ENCODE results near the gene CCDC59.

The CCDC59 gene

DNA sequence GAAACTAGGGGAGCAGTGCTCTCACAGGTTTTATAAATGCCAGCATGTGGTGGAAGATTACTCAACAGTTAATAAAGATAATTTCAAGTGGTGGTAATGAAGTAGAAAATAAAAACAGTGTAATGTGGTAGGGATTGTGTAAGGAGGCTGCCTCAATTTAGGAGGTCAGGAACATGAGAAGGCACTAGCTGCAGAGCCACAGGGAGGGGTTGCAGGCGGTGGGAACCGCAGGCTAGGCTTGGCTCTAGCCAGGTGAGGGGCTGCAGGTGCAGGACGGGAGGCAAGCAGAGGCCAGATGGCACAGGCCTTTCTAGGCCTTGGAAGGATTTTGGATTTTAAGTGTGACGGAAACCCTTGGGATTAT is 910 bp upstream of the CCDC59 start:
- Histone ChIP-seq H3K36me3 (ENCODE audit: control insufficient read depth, insufficient read depth, low read length) (no peaks in the 10 kb centered on the region), H3K4me3 (ENCODE audit: low read depth, low read length) (peak overlapping the region; percentile 63), H3K9me3 (ENCODE audit: control insufficient read depth, insufficient read depth, low read length) (no peaks in the 10 kb centered on the region), H3K4me1 (ENCODE audit: control insufficient read depth, insufficient read depth, low read length) (no peaks in the 10 kb centered on the region), H3K27me3 (ENCODE audit: control insufficient read depth, insufficient read depth, low read length) (no peaks in the 10 kb centered on the region), H3K9ac (ENCODE audit: low read depth, low read length) (no peak overlapping the region)

DNA sequence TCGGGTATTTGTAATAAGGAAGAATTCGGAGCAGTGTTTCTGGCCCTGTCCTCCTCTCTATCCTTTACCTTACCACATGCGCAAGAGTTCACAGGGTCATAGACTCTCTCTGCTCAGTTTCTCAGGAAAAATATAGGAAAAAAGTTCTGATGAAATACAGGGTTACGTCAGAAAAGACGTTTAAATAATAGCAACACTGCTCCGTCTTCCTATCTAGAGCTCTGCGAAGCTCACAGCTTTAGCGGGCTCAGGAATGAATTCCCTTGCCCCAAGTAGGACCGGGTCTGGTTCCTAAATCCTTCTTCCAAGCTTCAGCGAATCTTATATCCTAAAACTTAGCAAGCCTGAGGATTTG is 365 bp downstream of the CCDC59 start:
- H3K9ac ChIP-seq (ENCODE audit: low read depth, low read length) = peak overlapping the region; percentile 96
- H3K27me3 ChIP-seq (ENCODE audit: control insufficient read depth, insufficient read depth, low read length) = no peaks in the 10 kb centered on the region
- peak overlapping the region; percentile 91 for H3K4me3 ChIP-seq (ENCODE audit: low read depth, low read length)
- no peaks in the 10 kb centered on the region for H3K4me1 ChIP-seq (ENCODE audit: control insufficient read depth, insufficient read depth, low read length)
- H3K36me3 ChIP-seq (ENCODE audit: control insufficient read depth, insufficient read depth, low read length) = no peaks in the 10 kb centered on the region
- no peaks in the 10 kb centered on the region for H3K9me3 ChIP-seq (ENCODE audit: control insufficient read depth, insufficient read depth, low read length)

DNA sequence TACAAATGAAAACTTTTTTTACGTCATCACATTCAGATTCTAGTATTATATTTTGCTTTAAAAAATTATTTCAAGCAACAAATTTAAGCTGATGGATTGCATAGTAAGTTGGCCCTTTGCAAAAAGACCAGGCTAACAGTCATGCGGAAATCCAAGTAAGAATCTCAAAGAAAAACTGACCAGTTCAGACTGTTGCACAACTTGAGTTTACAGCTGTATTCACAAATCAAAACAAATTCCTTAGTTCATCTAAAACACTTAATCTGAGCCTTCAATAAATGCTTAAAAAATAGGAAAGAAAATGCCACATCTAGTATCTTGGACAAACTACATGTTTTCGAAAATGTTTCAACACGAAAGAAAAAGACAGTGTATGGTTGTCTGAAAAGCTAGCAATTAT is 847 bp downstream of the CCDC59 start:
- H3K36me3 ChIP-seq (ENCODE audit: control insufficient read depth, insufficient read depth, low read length) = no peaks in the 10 kb centered on the region
- H3K4me1 ChIP-seq (ENCODE audit: control insufficient read depth, insufficient read depth, low read length) = no peaks in the 10 kb centered on the region
- no peaks in the 10 kb centered on the region for H3K9me3 ChIP-seq (ENCODE audit: control insufficient read depth, insufficient read depth, low read length)

DNA sequence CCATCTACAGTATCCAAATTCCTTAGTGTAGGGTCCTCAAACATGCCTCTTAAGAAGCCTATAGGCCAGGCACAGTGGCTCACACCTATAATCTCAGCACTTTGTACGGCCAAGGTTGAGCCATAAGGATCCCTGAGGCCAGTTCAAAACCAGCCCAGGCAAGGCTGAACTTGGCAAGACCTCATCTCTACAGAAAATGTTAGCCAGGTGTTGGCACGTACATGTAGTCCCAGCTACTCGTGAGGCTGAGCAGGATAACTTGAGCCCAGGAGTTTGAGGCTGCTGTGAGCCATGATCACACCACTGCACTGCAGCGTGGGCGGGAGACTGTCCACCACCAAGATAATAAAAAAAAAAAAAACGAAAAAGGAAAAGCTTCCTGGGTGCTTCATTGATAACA is 6.8 kb downstream of the CCDC59 start:
- Histone ChIP-seq H3K4me1 (ENCODE audit: control insufficient read depth, insufficient read depth, low read length) (no peaks in the 10 kb centered on the region), H3K4me3 (ENCODE audit: low read depth, low read length) (no peak overlapping the region), H3K9me3 (ENCODE audit: control insufficient read depth, insufficient read depth, low read length) (no peaks in the 10 kb centered on the region), H3K27me3 (ENCODE audit: control insufficient read depth, insufficient read depth, low read length) (no peaks in the 10 kb centered on the region), H3K36me3 (ENCODE audit: control insufficient read depth, insufficient read depth, low read length) (no peaks in the 10 kb centered on the region), H3K9ac (ENCODE audit: low read depth, low read length) (no peak overlapping the region)

More for the DNA sequence above, 847 bp downstream of the CCDC59 start:
- H3K9ac ChIP-seq (ENCODE audit: low read depth, low read length) = peak overlapping the region; percentile 96
- no peaks in the 10 kb centered on the region for H3K27me3 ChIP-seq (ENCODE audit: control insufficient read depth, insufficient read depth, low read length)
- peak overlapping the region; percentile 91 for H3K4me3 ChIP-seq (ENCODE audit: low read depth, low read length)

DNA sequence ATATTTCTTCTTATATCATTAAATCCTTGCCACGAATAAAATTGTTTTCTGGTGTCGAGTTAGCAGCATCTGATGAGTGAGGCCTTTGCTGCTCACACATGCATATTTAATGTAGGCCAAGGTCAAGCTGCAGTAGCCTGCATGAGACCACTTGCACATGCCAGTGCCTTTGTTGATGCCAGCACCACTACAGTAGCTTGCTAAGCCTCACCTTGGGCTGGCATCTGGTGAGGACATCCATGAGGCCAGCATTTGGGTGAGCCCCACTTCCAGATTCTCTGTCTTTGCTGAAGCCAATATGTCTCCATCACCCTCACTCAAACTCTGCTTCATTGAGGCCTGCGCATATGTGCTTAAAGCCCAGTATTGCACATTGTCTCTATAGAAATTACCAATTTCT is 8.0 kb downstream of the CCDC59 start:
- no peaks in the 10 kb centered on the region for H3K9me3 ChIP-seq (ENCODE audit: control insufficient read depth, insufficient read depth, low read length)
- H3K9ac ChIP-seq (ENCODE audit: low read depth, low read length) = no peak overlapping the region
- H3K27me3 ChIP-seq (ENCODE audit: control insufficient read depth, insufficient read depth, low read length) = no peaks in the 10 kb centered on the region
- no peaks in the 10 kb centered on the region for H3K4me1 ChIP-seq (ENCODE audit: control insufficient read depth, insufficient read depth, low read length)
- H3K4me3 ChIP-seq (ENCODE audit: low read depth, low read length) = no peak overlapping the region
- no peaks in the 10 kb centered on the region for H3K36me3 ChIP-seq (ENCODE audit: control insufficient read depth, insufficient read depth, low read length)

DNA sequence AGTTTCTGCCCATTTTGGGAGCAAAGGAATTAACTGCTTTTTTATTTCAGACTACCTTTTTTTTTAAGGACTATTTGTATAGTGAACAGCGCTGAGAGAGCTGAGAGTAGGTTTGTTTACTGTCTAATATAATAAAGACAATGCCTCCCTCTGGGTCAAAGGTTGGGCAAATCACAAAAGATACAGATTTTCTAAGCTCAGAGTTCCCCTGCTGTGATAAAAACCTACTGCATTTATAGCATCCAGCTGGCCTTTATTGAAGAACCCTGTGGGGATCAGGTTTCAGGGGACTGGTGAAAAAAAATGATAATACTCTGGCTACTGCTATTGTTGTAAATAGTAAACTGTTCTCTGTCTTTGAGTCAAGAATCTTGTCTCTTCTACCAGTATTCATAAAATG is 28.7 kb downstream of the CCDC59 start:
- no peaks in the 10 kb centered on the region for H3K9me3 ChIP-seq (ENCODE audit: control insufficient read depth, insufficient read depth, low read length)
- H3K9ac ChIP-seq (ENCODE audit: low read depth, low read length) = no peak overlapping the region
- no peak overlapping the region for H3K4me3 ChIP-seq (ENCODE audit: low read depth, low read length)
- no peaks in the 10 kb centered on the region for H3K36me3 ChIP-seq (ENCODE audit: control insufficient read depth, insufficient read depth, low read length)
- H3K4me1 ChIP-seq (ENCODE audit: control insufficient read depth, insufficient read depth, low read length) = peaks cover 5% of the 10 kb centered on the region
- no peaks in the 10 kb centered on the region for H3K27me3 ChIP-seq (ENCODE audit: control insufficient read depth, insufficient read depth, low read length)

DNA sequence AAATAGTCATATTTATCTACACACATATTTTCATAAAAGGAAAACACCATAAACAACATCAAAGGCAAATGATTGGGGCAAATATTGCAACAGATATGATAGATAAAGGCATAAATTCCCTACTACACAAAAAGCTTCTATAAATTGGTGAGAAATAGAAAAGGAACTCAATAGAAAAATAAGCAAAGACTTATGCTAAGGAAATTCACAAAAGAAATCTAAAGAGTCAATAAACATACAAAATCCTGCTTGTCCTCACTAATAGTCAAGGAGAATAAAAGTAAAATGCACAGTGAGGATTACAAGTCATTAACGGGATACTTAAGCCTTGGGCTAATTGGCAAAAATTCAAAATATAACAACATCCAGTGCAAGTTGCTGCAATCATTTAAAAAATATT is 30.3 kb downstream of the CCDC59 start:
- H3K27me3 ChIP-seq (ENCODE audit: control insufficient read depth, insufficient read depth, low read length) = no peaks in the 10 kb centered on the region
- no peaks in the 10 kb centered on the region for H3K36me3 ChIP-seq (ENCODE audit: control insufficient read depth, insufficient read depth, low read length)
- no peak overlapping the region for H3K4me3 ChIP-seq (ENCODE audit: low read depth, low read length)
- peaks cover 5% of the 10 kb centered on the region for H3K4me1 ChIP-seq (ENCODE audit: control insufficient read depth, insufficient read depth, low read length)
- no peak overlapping the region for H3K9ac ChIP-seq (ENCODE audit: low read depth, low read length)
- H3K9me3 ChIP-seq (ENCODE audit: control insufficient read depth, insufficient read depth, low read length) = no peaks in the 10 kb centered on the region

DNA sequence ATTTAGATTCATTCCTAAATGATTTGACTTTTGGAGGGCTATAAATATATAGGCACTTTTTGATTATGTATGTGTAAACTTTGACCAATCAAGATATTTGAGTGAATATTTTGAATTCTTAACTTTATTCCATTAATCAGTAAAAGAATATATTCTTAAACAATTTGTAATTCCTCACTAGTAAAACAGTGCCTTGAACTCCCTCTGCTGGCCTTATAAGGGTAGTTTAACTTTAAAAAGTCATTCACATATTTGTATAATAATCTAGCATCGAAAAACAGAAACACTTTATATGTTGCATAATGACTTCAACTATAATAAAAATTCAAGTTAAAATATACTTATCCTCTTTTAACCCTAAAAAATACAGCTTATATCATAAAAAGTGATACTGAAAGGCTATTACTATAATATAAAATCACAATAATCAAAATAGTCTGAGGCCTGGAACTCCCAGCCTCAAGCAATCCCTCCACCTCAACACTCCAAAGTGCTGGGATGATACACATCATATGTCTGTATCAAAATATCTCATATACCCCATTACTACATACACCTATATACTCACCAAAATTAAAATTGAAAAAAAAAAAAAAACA is 31.2 kb downstream of the CCDC59 start:
- no peaks in the 10 kb centered on the region for H3K9me3 ChIP-seq (ENCODE audit: control insufficient read depth, insufficient read depth, low read length)

DNA sequence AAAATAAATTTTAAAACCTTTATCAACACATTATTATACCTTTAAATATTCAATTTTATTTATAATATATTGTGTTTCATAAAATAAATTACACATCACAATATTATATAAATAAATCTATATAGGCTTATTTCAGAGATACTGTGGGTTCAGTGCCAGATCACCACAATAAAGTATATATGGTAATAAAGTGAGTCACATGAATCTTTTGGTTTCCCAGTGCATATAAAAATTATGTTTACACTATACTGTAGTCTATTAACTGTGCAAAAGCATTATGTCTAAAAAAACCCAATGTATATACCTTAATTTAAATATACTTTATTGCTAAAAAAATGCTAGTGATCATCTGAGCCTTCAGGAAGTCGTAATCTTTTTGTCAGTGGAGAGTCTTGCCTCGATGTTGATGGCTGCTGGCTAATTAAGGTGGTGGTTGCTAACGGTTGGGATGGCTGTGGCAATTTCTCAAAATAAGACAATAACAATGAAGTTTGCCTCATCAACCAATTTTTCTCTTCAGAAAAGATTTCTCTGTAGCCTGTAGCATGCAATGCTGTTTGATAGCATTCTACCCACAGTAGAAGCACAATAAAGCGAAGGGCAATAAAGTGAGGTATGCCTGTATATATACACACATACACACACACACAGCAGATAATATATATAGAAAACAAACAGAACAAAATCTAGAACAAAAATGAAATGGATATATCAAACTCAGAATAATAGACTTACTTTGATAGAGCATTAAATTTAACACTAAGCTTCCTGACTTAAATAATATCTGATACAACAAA is 32.4 kb downstream of the CCDC59 start:
- Histone ChIP-seq H3K36me3 (ENCODE audit: control insufficient read depth, insufficient read depth, low read length) (no peaks in the 10 kb centered on the region), H3K9me3 (ENCODE audit: control insufficient read depth, insufficient read depth, low read length) (no peaks in the 10 kb centered on the region), H3K27me3 (ENCODE audit: control insufficient read depth, insufficient read depth, low read length) (no peaks in the 10 kb centered on the region), H3K4me3 (ENCODE audit: low read depth, low read length) (no peak overlapping the region), H3K9ac (ENCODE audit: low read depth, low read length) (no peak overlapping the region), H3K4me1 (ENCODE audit: control insufficient read depth, insufficient read depth, low read length) (peaks cover 5% of the 10 kb centered on the region)

More for the DNA sequence above, 31.2 kb downstream of the CCDC59 start:
- Histone ChIP-seq H3K4me1 (ENCODE audit: control insufficient read depth, insufficient read depth, low read length) (peaks cover 5% of the 10 kb centered on the region), H3K27me3 (ENCODE audit: control insufficient read depth, insufficient read depth, low read length) (no peaks in the 10 kb centered on the region), H3K4me3 (ENCODE audit: low read depth, low read length) (no peak overlapping the region), H3K36me3 (ENCODE audit: control insufficient read depth, insufficient read depth, low read length) (no peaks in the 10 kb centered on the region), H3K9ac (ENCODE audit: low read depth, low read length) (no peak overlapping the region)

DNA sequence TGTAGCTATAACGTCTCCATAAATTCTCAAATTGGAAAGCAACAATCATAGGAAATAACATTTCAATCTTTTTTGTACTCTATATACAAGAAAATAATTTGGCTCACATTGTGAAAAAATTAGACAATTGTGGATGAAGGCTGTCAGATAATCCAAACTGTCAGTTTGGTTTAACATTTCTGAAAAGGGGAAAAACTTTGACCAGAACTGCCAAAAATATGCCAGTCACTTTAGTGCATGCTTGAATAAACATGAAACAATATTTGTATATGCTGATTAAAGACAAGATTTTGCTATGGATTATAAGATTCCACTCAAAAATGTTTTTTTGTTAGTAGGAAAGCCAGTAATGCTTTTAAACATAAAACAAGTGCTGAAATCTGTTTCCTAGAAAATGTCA is 38.9 kb downstream of the CCDC59 start:
- Histone ChIP-seq H3K36me3 (ENCODE audit: control insufficient read depth, insufficient read depth, low read length) (no peaks in the 10 kb centered on the region), H3K4me1 (ENCODE audit: control insufficient read depth, insufficient read depth, low read length) (no peaks in the 10 kb centered on the region), H3K27me3 (ENCODE audit: control insufficient read depth, insufficient read depth, low read length) (no peaks in the 10 kb centered on the region), H3K9ac (ENCODE audit: low read depth, low read length) (no peak overlapping the region), H3K9me3 (ENCODE audit: control insufficient read depth, insufficient read depth, low read length) (no peaks in the 10 kb centered on the region), H3K4me3 (ENCODE audit: low read depth, low read length) (no peak overlapping the region)

DNA sequence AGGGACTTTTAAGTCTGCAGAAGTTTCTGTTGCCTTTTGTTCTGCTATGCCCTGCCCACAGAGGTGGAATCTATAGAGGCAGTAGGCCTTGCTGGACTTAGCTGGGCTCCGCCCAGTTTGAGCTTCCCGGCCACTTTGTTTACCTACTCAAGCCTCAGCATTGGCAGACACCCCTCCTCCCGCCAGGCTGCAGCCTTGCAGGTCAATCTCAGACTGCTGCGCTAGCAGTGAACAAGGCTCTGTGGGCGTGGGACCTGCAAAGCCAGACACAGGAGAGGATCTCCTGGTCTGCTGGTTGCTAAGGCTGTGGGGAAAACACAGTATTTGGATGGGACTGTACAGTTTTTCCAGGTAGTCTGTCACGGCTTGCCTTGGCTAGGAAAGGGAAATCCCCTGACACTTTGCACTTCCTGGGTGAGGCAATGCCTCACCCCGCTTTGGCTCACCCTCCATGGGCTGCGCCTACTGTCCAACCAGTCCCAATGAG is 43.7 kb downstream of the CCDC59 start:
- no peaks in the 10 kb centered on the region for H3K27me3 ChIP-seq (ENCODE audit: control insufficient read depth, insufficient read depth, low read length)
- H3K9ac ChIP-seq (ENCODE audit: low read depth, low read length) = no peak overlapping the region
- H3K4me3 ChIP-seq (ENCODE audit: low read depth, low read length) = peak overlapping the region; percentile 40
- no peaks in the 10 kb centered on the region for H3K36me3 ChIP-seq (ENCODE audit: control insufficient read depth, insufficient read depth, low read length)
- no peaks in the 10 kb centered on the region for H3K4me1 ChIP-seq (ENCODE audit: control insufficient read depth, insufficient read depth, low read length)
- no peaks in the 10 kb centered on the region for H3K9me3 ChIP-seq (ENCODE audit: control insufficient read depth, insufficient read depth, low read length)
